Measurements from ENCODE around the gene SURF6.

The SURF6 gene

DNA sequence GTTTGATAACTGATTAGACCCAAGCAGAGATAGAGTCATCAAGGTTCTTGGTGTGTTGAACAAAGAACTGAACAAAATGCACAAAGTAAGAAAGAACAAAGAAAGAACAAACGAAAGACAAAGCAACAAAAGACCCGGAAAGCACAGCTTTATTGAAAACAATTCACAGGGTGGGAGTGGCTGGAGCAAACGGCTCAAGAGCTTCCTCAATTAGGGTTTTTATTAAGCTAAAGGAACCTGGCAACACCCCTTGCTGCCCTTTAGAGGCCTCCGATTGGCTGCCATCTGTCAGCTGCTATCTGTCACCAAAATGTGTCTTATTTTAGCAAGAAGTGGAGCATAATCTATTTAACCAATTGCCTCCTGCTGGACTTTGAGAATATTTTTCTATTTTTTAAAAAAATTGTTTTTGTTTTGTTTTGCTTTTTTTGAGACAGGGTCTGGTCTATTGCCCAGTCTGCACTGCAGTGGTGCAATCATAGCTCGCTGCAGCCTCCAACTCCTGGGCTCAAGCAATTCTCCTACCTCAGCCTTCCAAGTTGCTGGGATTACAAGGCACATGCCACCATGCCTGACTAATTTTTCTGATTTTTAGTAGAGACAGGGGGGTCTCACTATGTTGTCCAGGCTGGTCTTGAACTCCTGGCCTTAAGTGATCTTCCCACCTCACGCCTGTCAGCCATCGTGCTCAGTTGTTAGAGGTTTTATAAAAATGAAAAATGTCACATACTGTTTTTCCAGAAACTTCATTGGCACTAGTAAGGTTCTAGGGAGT is 53.3 kb downstream of the SURF6 start:
- DNase-seq: no peak

DNA sequence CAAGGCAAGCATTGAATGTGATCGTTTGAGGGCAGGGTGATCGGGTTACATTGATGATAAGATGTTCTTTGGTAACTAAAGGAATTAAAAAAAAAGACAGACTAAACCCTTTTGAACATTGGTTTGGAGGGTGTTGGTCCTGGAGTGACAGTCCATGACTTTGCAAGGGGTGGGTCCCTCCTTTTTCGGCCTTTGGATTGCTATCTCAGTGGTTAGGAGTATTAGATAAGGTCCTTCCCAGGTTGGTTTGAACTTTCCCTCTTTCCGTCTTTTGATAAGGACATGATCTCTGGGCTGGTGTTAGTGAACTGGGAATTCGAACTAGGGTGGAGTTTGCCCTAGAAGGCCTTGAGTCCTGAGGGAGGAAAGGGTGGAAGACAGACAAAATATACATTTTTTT is 55.6 kb downstream of the SURF6 start:
- DNase-seq: no peak

Data from islet precursor cell (in vitro differentiated cells).